ENCODE results near the gene TTC38.
"Not testable (repeated sequence)": the region's sequence is repeated elsewhere in the genome, so short reads cannot be mapped to it uniquely, and the experiment has no call there.

The TTC38 gene

DNA sequence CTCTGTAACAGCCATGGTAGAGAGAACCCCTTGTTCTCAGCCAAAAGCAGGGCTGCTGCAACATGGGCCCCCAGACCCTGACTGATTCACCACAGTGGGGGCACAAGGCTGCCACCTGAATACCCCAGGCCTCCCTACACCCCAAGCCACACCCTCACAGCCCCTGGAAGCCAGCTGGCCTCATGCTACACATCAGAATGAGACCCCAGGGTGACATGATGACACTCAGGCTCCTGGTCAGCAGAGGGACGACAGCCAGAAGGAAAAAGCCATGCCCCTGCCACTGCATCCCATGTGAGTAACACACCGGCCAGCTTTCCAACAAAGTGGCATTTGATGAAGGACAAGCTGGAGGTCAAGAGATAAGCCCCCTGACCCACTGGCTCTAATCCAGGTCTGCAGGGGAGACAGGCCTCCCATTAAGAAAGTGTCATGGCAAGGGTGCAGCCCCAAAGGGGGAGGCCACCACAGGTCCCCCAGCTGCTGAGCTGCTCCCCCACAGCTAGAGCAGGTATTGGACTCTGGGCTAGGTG, 20.3 kb upstream of the TTC38 start:
- Histone ChIP-seq H3K9me3 (ENCODE audit: control insufficient read depth, insufficient read depth, low read length) (no peaks in the 10 kb centered on the region), H3K36me3 (ENCODE audit: control insufficient read depth, insufficient read depth, low read length) (peaks cover 4% of the 10 kb centered on the region), H3K4me3 (ENCODE audit: low read depth, low read length) (no peak overlapping the region), H3K27me3 (ENCODE audit: control insufficient read depth, insufficient read depth, low read length) (peaks cover 8% of the 10 kb centered on the region), H3K4me1 (ENCODE audit: control insufficient read depth, insufficient read depth, low read length) (no peaks in the 10 kb centered on the region), H3K9ac (ENCODE audit: low read depth, low read length) (no peak overlapping the region)

DNA sequence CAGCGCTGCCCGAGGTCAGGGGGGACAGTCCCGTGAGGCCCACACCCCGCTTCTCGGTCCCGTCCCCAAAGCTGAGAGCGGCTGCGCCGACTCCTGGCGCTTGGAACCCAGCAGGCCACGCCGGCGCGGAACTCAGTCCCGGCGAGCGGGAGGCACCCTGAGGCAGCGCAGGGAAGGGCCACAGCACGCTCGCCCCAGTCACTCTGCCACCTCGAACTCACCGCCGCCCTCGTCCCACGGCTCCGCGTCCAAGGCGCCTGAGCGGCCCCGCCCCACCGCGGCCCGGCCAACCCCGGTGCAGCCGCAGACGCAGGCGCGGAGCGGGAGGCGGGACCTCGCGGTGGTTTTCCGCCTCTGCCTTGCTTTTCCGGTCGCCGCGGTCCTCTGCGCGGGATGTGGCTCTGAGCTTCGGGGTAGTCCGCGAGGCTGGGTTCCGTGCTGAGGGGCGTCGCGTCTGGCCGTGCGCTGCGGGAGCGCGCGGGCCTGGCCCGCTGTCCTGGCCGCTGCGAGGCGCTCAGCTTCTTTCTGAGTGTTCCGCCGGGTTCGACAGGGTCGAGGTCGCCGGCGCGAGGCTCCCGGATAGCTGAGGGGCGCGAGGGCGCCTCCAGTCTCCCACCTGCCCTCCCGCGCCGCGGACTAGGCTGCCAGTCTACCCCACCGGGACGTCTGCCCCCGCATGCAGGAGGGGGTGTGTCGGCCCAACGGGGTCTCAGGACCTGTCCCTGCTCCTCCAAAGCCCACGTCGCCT, 17.6 kb upstream of the TTC38 start, which contains the start of gene CDPF1:
TSS of gene CDPF1 (minus strand) at position 259 of the 748 bp plus-strand sequence. CDS start 2,009 bp downstream, outside the sequence.
- H3K9ac ChIP-seq (ENCODE audit: low read depth, low read length), result peak within 1 kb of the TSS; percentile 79

DNA sequence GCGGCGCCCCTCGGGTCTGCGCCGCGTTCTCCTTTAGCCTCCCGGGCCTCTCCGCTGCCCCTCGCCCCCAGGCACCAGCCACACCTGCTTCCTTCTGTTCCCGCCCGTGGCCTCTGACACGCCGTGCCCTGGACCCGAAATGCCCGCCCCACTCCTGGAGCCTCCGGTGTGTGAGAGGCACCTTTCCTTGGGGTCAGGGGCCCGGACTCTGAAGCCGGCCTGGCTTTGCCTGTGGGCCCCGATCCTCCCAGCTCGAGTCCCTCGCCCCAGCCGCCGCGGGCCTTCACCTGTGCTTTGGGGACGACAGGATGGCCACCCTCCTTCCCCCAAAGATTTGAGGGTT, 17.1 kb upstream of the TTC38 start:
- Histone ChIP-seq H3K4me3 (ENCODE audit: low read depth, low read length) (peak overlapping the region; percentile 77), H3K27me3 (ENCODE audit: control insufficient read depth, insufficient read depth, low read length) (peaks cover 8% of the 10 kb centered on the region), H3K4me1 (ENCODE audit: control insufficient read depth, insufficient read depth, low read length) (no peaks in the 10 kb centered on the region), H3K9ac (ENCODE audit: low read depth, low read length) (peak overlapping the region; percentile 79), H3K36me3 (ENCODE audit: control insufficient read depth, insufficient read depth, low read length) (no peaks in the 10 kb centered on the region), H3K9me3 (ENCODE audit: control insufficient read depth, insufficient read depth, low read length) (no peaks in the 10 kb centered on the region)

More for the DNA sequence above, 17.6 kb upstream of the TTC38 start, which contains the start of gene CDPF1:
- Histone ChIP-seq H3K27me3 (ENCODE audit: control insufficient read depth, insufficient read depth, low read length) (peaks cover 8% of the 10 kb centered on the region), H3K36me3 (ENCODE audit: control insufficient read depth, insufficient read depth, low read length) (no peaks in the 10 kb centered on the region), H3K4me1 (ENCODE audit: control insufficient read depth, insufficient read depth, low read length) (no peaks in the 10 kb centered on the region), H3K9me3 (ENCODE audit: control insufficient read depth, insufficient read depth, low read length) (no peaks in the 10 kb centered on the region), H3K4me3 (ENCODE audit: low read depth, low read length) (peak within 1 kb of the TSS; percentile 77)

- Histone ChIP-seq H3K27me3 (ENCODE audit: control insufficient read depth, insufficient read depth, low read length) (peaks cover 8% of the 10 kb centered on the region), H3K4me1 (ENCODE audit: control insufficient read depth, insufficient read depth, low read length) (no peaks in the 10 kb centered on the region), H3K9me3 (ENCODE audit: control insufficient read depth, insufficient read depth, low read length) (no peaks in the 10 kb centered on the region), H3K36me3 (ENCODE audit: control insufficient read depth, insufficient read depth, low read length) (no peaks in the 10 kb centered on the region), H3K4me3 (ENCODE audit: low read depth, low read length) (peak overlapping the region; percentile 77), H3K9ac (ENCODE audit: low read depth, low read length) (no peak overlapping the region)
These were observed 16.5 kb upstream of the TTC38 start for GRCh38 chr22:46251266-46251665.

DNA sequence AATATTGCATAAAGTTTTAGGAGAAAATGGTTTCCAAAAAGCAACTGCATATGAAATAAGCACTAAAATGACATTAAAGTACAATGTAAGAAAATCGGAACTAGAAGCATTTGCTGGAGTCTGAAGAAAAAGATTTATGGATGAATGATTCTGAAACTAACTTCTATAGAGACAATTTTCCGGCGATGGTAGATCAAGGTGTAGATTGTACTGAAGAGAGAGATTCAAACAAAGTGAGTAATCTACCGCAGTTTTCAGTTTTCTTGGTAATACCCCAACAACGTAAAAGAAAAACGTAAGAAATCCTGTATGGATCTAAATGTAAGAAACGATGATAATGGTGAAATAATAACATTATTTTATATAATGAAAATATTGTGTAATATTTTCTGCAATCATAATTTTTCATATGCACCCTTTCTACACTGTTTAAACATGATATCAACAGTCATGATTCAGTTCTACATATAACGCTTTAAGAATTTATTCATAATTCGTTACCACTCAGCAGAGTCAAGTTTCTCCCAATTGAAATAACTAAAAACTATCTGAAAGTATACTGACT, 15.9 kb upstream of the TTC38 start:
- H3K9me3 ChIP-seq (ENCODE audit: control insufficient read depth, insufficient read depth, low read length), result no peaks in the 10 kb centered on the region
- H3K4me1 ChIP-seq (ENCODE audit: control insufficient read depth, insufficient read depth, low read length), result no peaks in the 10 kb centered on the region
- H3K27me3 ChIP-seq (ENCODE audit: control insufficient read depth, insufficient read depth, low read length), result peaks cover 8% of the 10 kb centered on the region
- no peak overlapping the region for H3K4me3 ChIP-seq (ENCODE audit: low read depth, low read length)
- H3K9ac ChIP-seq (ENCODE audit: low read depth, low read length), result no peak overlapping the region
- no peaks in the 10 kb centered on the region for H3K36me3 ChIP-seq (ENCODE audit: control insufficient read depth, insufficient read depth, low read length)

DNA sequence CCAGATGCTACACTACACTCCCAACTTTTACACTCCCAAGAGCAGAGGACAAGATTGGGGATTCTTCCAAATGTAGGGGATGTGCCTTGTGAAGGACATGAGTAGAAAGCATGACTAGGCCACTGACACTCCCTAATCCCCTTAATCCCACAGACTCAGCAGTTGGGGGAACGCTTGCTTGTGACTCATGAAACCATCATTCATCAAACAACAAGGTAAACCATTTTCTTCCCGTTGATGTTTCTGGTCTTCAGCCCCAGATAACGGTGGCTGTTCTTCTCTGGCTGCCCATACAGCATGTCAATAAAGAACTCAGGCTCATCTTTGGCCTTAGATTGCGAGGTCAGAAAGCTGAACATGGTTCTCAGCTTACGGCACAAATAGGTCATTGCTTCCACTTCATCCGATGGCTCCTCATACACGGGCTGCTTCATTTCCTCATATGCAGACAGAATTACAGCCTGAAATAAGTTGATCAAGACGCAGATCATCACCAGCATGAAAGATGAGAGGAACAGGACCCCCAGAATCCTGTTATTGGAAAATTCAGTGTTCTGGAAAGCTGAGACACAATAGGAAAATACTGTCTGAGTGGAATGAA, 11.3 kb upstream of the TTC38 start:
- H3K9me3 ChIP-seq (ENCODE audit: control insufficient read depth, insufficient read depth, low read length), result no peaks in the 10 kb centered on the region
- H3K9ac ChIP-seq (ENCODE audit: low read depth, low read length), result no peak overlapping the region

GRCh38 chr22:46259374-46259773, 8.4 kb upstream of the TTC38 start:
- H3K9me3 ChIP-seq (ENCODE audit: control insufficient read depth, insufficient read depth, low read length), result no peaks in the 10 kb centered on the region
- no peak overlapping the region for H3K4me3 ChIP-seq (ENCODE audit: low read depth, low read length)
- H3K36me3 ChIP-seq (ENCODE audit: control insufficient read depth, insufficient read depth, low read length), result no peaks in the 10 kb centered on the region
- peaks cover 51% of the 10 kb centered on the region for H3K27me3 ChIP-seq (ENCODE audit: control insufficient read depth, insufficient read depth, low read length)
- H3K9ac ChIP-seq (ENCODE audit: low read depth, low read length), result no peak overlapping the region
- no peaks in the 10 kb centered on the region for H3K4me1 ChIP-seq (ENCODE audit: control insufficient read depth, insufficient read depth, low read length)

More for the DNA sequence above, 11.3 kb upstream of the TTC38 start:
- H3K36me3 ChIP-seq (ENCODE audit: control insufficient read depth, insufficient read depth, low read length), result no peaks in the 10 kb centered on the region
- no peaks in the 10 kb centered on the region for H3K4me1 ChIP-seq (ENCODE audit: control insufficient read depth, insufficient read depth, low read length)
- H3K27me3 ChIP-seq (ENCODE audit: control insufficient read depth, insufficient read depth, low read length), result peaks cover 33% of the 10 kb centered on the region
- no peak overlapping the region for H3K4me3 ChIP-seq (ENCODE audit: low read depth, low read length)

DNA sequence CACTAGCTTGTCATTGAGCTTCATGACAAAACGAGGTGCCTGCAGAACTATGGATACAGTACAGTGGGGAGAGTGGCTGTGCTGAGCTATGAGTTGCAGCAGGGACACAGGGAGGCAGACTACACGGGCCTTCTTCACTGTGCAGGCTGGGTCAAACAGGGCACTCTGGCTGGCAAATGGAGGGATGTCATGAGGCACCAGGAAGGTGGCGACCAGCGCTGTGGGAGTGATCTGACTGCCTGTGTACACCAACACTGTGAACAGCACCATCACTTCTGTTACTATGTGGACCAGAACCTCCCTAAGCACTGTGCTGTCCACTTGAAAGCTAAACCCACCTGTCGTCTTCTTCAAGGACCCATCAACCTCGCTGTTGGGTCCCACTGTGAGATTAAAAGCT, 7.8 kb upstream of the TTC38 start:
- Histone ChIP-seq H3K9ac (ENCODE audit: low read depth, low read length) (no peak overlapping the region), H3K36me3 (ENCODE audit: control insufficient read depth, insufficient read depth, low read length) (no peaks in the 10 kb centered on the region), H3K27me3 (ENCODE audit: control insufficient read depth, insufficient read depth, low read length) (peaks cover 51% of the 10 kb centered on the region), H3K4me1 (ENCODE audit: control insufficient read depth, insufficient read depth, low read length) (no peaks in the 10 kb centered on the region), H3K4me3 (ENCODE audit: low read depth, low read length) (no peak overlapping the region), H3K9me3 (ENCODE audit: control insufficient read depth, insufficient read depth, low read length) (no peaks in the 10 kb centered on the region)

DNA sequence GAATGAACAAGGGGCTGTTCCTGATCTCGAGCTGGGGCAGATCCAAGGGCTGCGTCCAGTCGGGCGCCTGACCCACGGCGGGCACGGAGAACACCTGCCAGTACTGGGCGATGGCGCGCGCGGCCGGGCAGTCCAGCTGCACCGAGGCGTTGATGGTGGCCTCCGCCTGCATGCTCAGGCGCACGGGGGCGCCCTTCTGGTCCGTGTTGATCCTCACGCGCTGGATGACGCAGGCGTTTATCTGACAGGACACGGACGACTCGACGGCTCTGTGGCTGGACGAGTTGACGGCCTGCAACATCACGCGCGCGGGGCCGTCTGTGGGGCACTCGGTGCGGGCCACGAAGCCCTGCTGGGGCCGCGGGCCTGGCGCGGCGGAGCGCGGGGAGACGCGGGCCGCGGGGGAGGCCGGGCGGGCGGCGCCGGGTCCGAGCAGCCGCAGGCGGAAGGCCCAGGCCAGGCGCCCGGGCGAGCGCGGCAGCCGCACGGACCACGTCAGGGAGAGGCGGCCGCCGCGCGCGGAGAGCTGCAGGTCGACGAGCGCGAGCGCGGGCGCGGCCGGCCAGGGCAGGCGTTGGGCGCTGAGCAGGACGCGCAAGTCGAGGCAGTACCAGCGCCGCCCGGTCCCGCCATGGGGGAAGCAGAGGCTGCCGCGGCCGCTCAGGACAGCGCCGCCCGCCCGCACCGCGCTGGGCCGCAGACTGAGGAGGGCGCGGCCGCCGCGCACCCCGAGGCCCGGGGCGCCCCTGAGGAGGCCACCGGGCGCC, 5.2 kb upstream of the TTC38 start:
- Histone ChIP-seq H3K4me1 (ENCODE audit: control insufficient read depth, insufficient read depth, low read length) (no peaks in the 10 kb centered on the region), H3K36me3 (ENCODE audit: control insufficient read depth, insufficient read depth, low read length) (no peaks in the 10 kb centered on the region), H3K27me3 (ENCODE audit: control insufficient read depth, insufficient read depth, low read length) (peaks cover 55% of the 10 kb centered on the region), H3K9me3 (ENCODE audit: control insufficient read depth, insufficient read depth, low read length) (no peaks in the 10 kb centered on the region), H3K9ac (ENCODE audit: low read depth, low read length) (no peak overlapping the region), H3K4me3 (ENCODE audit: low read depth, low read length) (no peak overlapping the region)

DNA sequence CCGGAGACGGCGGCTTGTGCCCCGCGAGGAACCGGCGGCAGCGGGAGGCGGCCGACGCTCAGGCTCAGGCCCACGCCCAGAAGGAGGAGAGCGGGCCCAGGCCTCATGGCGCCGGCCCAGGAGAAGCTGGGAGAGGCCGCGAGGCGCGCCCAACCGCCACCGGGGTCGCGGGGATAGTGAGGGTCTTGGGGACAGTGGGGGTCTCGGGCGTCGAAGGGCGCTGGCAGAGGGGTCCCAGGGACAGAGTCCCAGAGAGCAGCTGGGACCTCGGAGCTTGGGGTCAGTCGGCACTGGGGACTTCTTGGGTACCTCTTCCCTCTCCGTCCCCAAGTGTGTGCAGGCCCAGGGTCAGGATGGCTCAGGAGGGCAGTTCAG, 4.6 kb upstream of the TTC38 start, which contains the start of gene PKDREJ:
TSS of gene PKDREJ (minus strand) at position 128 of the 375 bp plus-strand sequence. CDS start at position 107, 21 bp downstream.
- Histone ChIP-seq H3K4me1 (ENCODE audit: control insufficient read depth, insufficient read depth, low read length) (no peaks in the 10 kb centered on the region), H3K9me3 (ENCODE audit: control insufficient read depth, insufficient read depth, low read length) (no peaks in the 10 kb centered on the region), H3K9ac (ENCODE audit: low read depth, low read length) (no peak within 1 kb of the TSS), H3K36me3 (ENCODE audit: control insufficient read depth, insufficient read depth, low read length) (no peaks in the 10 kb centered on the region), H3K27me3 (ENCODE audit: control insufficient read depth, insufficient read depth, low read length) (peaks cover 50% of the 10 kb centered on the region), H3K4me3 (ENCODE audit: low read depth, low read length) (peak within 1 kb of the TSS; percentile 26)

DNA sequence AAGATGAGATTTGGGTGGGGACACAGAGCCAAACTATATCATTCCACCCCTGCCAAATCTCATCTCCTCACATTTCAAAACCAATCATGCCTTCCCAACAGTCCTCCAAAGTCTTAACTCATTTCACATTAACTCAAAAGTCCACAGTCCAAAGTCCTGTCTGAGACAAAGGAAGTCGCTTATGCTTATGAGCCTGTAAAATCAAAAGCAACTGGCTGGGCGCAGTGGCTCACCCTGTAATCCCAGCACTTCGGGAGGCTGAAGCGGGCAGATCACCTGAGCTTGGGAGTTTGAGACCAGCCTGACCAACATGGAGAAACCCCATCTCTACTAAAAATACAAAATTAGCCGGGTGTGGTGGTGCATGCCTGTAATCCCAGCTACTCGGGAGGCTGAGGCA, 3.3 kb upstream of the TTC38 start:
- H3K9me3 ChIP-seq (ENCODE audit: control insufficient read depth, insufficient read depth, low read length); H3K36me3 ChIP-seq (ENCODE audit: control insufficient read depth, insufficient read depth, low read length); H3K9ac ChIP-seq (ENCODE audit: low read depth, low read length); H3K4me3 ChIP-seq (ENCODE audit: low read depth, low read length); H3K4me1 ChIP-seq (ENCODE audit: control insufficient read depth, insufficient read depth, low read length): not testable (repeated sequence)
- H3K27me3 ChIP-seq (ENCODE audit: control insufficient read depth, insufficient read depth, low read length), result peaks cover 42% of the 10 kb centered on the region

All from iPS-15b (cell line).